Activated naive CD4-positive, alpha-beta T cell (primary cell): ENCODE measurements around the gene LRP1B.

Source experiments
- DNase-seq, 4 experiments: peaks; one replicate each; lab custom pipeline; 2025; lab: John Stamatoyannopoulos, UW

LRP1B gene

DNA sequence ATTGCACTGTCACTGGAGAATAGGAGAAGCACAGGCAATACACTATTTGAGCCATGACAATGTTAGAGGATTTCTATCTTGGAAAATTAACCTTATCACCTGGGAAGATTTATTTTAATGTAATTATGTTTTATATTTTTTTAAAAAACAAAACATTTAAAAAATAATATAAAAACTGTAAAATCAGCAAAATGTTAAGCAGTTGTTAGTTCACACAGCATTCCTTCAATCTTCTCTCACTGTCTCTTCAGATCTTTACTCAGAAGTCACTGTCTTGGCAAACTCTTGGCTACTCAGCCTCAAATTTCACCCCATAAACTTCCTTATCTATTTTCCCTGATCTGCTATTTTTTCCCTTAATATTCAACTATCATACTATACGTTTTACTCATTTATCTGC, 1322.6 kb downstream of the LRP1B start:
- no peak for DNase-seq

DNA sequence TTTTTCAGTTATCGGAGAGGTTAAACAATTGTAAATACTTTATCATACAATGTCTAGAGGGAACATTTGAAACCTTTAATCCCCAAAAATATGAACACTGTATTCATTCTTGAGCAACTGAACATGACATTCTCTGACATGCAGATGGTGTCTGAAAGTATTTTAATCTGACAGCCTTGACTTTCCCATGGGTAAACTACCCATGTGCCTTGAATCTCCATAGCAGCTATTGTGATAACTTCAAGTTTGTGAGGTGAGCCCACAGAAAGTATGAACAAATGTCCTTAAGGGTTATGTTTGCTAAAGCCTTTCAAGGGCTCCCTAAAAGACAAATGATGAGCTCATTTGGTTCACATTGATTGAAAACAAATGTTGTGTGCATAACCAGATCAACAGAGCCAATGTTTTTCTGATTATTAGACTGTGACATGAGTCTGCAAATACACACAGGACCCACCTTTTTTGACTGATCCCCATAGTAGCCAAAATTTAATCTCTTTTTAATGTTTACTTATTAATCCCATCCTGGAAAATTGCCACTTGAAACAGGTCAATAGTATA, 1326.0 kb downstream of the LRP1B start:
- no peak for DNase-seq

DNA sequence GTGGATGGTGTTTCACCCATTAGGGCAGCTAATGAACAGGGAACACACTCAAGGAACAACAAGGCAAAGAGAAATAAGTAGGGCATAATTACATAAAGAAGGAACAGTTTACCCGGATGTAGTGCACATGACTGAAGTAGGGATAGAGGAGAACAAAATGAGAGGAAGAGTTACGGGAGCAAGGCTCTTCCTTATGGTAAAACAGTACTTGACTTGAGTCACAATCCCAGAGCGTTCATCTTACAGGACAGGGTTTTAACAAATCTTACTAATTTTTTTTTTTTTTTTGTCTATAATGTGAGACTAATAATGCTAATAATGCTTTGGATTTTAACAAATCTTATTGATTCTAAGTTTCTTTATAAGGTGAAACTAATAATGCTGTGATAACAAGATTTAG, 1329.5 kb downstream of the LRP1B start:
- no peak for DNase-seq

DNA sequence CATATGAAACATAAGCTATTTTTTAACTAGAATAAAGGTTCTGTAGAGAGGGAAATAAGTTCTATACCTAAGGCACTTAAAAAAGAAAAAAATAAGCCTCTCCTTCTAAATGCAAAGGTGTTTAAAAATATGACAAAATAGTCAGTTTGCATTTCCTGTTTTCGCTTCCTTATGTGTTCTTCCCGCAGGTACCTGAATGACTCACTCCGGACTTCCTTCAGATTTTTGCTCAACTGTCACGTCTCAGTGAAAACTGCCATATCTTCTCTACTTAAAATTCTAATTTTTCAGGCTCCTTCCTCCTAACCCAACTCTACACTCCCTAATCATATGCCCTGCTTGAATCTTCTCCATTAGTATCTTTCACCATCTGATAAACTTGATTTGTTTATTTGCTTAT, 1333.1 kb downstream of the LRP1B start:
- no peak for DNase-seq

DNA sequence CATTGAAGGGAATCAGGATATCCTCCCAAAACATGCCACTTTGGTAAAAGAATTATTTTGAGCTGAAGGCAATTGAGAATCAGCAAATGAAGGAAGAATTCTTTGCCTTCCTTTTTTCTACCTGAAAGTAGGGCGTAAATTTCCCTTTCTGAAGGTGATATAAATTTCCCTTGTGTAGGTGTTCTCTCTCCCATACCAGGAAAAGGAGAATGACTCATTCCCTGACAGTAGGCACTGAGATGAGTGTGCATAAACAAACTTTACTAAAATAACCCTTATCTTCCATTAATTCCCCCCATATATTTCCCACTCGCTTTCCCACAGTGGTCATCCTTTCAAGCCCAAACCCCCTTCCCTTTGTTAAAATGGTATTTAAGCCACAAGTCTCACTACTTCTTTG, 1339.0 kb downstream of the LRP1B start:
- DNase-seq = no peak

DNA sequence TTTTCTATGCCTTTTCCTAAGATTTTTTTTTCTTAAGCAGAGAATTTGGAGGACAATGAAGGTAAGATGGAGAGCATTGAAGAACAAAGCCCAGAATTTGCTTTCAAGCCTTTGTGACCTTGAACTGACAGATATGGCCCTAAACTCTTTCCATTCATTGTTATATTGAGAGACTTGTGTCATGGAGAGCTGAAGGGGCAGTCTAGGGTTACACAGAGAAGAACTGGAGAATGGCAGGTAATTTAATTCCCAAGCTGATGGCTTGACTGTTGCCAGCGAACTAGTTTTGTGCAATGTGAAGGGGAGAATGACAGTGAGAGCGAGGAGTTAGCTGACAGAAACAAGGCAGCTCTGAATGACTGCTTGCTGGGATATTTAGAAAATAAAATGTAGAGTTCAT, 1344.2 kb downstream of the LRP1B start:
- DNase-seq = no peak

DNA sequence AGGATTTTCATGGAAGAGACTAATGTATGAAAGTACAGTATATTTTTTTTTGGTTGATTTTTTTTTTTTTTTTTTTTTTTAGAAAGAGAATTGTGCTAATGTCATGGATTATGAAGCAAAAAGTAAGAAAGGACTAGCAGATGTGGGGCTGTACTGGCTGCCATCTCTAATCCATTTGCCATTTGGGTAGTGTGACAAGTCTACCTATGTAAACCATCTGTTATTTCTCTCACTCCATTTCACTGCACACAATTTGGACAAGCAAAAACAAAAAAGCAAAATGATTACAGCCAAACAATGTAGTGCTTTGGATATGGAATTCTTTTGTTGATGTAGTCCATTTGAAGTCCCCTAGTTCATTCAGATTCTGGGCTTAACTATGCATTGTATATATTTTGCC, 1355.4 kb downstream of the LRP1B start:
- no peak for DNase-seq

DNA sequence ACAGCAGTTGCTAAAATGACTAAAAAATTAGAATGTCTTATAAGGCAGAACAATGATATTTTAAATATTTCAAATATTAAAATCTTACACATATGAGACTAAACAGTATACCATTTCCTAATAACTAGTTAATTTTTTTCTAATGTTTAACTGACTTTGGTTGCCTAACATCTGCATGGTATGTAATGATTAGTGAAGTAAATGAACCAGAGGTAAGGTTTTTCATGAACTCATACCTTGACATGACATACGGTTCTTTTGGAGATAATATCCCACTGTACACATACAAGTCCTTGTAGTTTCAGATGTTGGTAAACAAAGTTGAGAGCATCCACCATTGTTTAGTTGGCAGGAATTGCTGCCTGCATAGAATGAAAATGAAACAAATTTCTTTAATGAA, 1360.2 kb downstream of the LRP1B start:
- no peak for DNase-seq

DNA sequence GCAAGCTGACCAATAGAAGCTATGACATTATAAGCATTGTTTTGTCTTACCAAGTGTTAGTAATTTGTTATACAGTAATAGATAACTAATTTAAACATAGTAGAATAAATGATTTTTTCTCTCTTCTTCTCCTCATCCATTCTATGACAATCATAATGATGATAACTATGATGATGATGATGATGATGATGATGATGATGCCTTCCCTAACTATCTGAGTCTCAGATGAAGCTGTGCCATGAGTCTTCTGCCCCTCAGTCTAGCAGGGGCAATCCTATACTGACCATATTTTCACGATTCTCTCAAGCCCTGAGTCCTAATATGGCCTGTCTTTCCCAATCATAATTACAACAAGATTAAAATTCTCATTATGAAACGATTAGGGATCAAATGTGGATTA, 1369.0 kb downstream of the LRP1B start:
- no peak for DNase-seq

DNA sequence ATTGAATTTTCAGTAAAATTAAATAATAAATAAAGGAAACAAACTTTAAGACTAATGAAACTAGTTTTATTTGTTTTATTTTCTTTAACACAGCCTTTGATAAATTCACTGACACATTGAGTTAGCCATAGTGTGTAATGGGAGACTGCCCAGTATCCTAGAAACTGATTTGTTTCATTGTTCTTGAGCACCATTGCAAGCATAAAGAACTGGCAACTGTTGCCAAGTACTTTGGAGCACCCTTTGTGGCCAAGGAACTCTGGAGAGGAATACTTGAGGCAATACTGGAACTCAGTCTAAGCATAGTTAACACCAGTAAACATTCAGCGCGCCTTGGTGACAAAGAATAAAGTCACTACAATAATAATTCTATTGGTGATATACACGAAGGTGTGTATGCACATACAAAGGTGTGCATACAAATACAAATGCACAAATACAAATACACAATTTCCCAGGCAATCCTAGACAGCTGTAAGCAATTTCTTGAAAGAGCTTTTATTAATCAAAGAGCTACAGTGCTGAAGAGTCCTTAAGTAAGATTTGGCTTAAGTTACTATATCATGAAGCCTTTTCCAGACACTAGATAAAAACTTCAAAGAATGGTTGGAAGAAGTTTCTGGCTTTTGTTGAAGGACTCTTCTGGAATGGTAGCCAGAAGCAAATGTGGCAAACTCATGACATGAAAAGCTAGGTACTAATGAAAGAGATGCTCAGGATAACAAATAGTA, 1371.2 kb downstream of the LRP1B start:
- DNase-seq = no peak

DNA sequence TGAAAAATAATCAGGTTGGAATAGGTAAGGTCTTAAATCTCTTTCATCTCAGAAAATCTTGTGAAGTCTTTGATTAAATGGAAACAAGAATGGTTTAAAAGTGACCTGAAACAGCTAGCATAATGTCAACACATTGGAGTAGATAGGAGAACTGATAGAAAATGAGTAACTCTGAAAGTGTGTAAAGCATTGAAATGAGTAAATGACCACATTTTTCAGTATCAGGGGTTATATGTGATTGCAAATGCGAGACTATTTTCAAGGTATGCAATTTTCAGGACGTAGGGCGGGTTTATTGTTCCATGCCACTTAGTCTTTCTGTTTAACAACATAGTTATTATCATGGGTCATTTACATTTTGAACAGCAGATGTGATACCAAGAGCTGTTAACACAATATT, 1383.2 kb downstream of the LRP1B start:
- no peak for DNase-seq

DNA sequence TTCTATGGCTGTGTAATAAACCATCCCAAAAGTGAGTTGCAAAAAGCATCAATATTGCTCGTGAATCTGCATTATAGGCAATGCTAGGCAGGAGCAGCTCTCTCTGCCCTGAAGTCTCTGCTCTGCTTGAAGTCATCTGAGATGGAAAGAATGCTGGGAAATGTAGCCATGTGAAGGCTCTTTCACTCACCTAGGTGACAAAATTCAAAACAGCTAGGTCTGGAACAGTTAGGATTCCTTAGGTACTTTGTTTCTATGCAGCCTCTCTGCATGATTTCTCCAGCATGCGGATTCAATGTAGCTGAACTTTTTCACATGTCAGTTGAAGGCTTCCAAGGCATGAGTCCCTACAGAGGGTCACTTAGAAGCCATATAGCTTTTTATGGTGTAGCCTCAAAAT, 1383.7 kb downstream of the LRP1B start:
- DNase-seq = no peak

DNA sequence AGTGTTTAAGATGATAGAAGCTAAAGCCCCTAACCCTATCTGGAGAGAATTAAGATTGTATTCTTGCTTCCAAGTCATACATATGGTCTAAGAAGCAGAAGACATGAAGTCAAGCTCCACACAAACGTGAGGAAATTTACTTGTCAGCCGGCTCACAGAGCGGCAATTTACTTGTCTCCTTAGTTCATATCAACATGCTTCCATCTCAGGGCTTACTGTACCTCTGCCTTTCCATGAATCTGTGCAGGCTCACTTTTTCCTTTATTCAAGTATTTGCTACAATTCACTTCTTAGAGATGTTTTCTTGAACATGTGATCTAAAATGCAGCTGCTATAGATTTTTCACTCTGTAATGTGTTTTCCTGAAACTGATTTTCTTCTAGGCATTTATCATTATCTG, 1386.4 kb downstream of the LRP1B start:
- DNase-seq = no peak

DNA sequence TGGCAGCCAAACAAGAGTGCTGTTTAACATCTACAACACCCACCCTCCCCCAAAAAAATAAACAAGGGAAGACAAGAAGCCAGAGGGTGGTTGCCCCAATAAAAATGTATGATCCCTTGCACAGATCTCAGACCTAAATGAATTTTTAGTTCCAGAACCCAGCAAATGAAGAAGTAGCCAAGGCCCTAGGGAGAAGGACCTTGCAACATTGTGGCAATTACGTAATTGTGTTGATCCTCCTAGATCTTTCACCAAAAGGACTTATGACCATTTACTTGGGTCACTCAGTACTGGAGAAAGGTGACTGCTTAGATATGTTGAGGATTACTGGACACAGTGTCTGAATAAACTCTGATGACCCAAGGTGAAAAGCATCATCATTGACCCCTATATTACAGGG, 1393.8 kb downstream of the LRP1B start:
- DNase-seq = no peak

DNA sequence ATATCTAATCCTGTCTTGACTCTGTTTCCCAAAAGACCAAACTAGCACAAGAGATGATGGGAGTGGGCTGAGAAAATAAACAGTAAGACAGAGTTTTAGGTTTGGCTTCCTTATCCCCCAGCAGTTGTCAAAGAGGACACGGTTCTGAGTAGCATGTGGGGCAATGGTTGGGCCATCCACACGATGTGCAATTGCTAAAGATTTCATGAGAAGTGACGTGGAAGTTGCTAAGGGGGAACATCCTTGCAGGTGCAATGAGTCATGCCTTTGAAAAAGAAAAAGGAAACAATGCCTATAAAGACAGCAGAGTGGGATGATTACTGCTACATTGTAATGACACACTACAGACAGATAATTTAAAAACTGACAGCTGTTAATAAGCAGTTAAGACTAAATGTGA, 1395.8 kb downstream of the LRP1B start:
- DNase-seq = no peak

DNA sequence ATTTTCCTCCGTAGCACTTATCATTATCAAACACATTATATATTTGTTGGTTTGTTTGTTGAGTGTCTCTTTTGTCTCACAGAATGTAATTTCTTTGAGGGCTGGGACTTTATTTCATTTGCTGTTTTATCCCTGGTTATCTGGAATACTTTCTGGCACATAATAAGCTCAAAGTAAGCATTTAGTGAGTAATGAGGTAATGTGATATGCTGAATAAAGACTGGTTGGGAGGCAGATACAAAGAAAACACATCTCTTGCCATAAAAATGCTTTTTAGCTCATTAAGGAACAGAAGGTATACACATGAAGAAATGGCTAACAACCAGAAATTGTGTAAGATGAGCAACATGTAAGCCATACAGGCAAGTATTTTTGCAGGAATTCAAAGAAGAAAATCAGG, 1411.8 kb downstream of the LRP1B start:
- no peak for DNase-seq

DNA sequence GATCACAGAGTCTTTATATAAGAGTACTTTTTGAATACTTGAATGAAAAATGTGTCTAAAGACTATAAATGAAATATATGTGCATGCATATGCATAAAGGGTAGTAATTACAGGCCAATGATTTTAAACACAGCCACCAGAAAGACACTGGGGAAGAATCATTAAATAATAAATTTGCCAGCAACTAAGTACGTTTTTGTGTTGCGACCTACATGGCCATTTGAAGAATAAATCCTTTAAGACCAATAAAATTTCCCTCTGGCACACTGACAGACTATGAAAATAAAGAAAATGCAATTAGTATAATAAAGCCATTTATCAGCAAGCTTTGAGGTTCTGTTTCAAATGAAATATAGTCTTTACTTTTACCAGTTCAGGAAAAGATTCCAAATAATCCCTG, 1413.3 kb downstream of the LRP1B start:
- no peak for DNase-seq

DNA sequence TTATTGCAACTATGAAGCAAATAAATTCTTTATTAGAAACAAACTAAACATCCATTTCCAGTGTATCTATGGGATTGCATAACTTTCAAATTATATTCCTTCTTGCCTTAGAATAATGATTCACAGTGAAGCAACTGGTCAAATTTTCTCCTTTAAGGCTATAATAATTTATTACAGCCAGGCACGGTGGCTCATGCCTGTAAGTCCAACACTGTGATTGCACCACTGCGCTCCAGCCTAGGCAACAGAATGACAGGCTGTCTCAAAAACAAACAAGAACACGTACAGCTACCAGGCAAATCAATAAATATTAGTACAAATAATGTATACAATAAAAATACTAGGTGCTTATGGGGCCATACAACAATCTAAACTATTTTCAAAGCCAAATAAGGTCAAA, 1416.2 kb downstream of the LRP1B start:
- DNase-seq = no peak

DNA sequence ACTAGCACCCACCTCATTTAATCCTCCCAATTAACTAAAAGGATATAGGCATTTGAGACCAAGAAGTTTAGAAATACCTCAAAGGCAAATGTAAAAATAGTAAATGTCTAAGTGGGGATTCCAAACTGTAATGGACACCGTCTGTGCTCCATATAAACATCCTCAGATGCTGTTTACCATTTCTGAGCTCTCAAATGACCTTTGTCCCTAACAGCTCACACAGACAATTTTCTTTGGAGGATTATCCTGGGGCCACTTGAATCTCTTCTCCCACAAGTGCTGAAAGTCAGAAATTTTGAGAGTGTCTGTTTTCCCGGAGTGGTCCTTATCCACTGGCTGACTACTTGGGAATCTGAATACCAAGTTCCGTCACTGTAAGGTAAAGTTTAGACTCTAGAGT, 1418.9 kb downstream of the LRP1B start:
- DNase-seq = no peak

DNA sequence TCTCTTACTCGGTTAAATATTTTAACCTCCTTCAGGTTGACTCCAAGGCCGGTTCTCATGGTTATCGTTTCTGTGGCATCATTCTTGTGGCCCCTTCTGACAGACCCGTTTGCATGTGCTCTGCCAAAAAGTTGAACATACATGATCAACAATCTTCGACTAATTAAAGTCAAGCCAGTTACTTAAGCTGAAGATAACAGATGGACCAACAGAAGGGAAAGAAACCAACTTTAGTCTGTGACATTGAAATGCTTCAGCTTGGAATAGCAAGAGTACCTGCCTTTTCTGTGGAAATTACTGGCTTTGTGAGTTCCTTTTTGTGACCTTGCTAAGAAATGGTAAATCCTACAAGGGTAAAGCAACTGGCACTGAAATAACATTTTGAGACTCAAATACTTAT, 1429.1 kb downstream of the LRP1B start:
- DNase-seq = no peak

DNA sequence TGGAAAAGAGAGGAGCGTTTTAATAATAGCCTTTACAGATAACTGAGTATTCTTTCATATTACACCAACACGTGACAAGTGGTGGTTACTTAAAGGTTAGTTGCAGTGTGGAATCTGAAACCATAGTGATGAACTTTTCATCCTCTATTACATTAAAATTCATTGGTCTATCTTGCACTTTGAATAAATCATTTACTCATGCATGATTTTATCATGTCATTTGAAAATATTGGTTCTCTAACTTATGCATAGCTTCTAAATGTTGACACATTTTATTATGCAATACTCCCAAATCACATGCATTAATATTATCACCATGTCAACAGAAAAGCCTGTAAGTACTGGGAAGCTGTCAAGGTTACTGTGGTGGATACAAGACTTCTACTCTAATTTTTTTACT, 1432.2 kb downstream of the LRP1B start:
- DNase-seq = no peak

DNA sequence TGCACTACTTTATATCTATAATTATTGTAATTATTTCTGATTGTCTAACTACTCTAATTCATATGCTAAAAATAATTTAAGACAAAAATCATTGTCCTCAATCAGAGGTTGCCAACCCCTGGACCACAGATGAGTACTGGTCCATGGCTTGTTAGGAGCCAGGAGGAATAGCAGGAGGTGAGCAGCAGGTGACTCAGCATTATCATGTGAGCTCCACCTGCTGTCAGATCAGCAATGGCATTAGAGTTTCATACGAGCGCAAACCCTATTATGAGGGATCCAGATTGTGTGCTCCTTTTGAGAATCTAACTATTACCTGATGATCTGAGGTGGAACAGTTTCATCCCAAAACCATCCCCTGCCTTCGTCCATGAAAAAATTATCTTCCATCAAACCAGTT, 1434.4 kb downstream of the LRP1B start:
- no peak for DNase-seq

DNA sequence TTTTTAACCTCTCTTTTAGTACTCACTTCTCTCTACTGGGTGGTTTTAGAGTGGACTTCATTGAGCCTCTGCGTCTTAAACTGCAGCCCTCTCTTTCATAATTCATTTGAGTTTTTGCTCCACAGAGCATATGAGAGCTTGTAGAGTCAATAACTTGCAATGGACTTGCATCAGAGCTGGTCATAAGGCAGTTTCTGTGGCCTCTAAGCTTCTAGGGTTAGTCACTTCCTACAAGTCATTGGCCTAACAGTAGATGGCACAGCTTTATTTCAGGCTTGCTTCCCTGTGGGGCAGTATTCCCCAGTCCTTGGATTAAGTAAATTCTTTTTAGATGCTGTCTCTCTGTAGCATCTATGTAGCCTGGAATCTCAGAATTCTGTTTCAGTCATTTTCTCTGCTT, 1435.7 kb downstream of the LRP1B start:
- no peak for DNase-seq

DNA sequence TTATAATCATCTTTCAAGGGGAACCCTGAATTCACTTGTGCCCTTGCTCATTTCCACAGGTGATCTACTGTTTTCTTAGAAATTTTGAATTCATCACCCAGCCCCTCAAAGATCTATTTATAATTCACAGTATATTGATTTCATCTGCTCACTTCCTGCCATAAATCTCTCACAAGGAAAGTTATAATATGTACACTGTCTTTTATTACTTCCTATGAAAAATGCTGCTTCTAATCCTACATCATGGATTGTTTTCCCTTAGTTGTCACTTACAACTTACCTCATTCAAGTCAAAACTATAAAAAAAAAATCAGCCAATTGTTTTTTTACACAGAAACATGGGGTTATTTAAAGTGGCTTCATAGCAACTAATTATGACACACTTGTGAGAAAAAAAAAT, 1443.0 kb downstream of the LRP1B start:
- no peak for DNase-seq
